NCI-H446 treated with DMSO at 0.1 percent for 48 hours (cell line): Measurements from ENCODE around the gene NMNAT2.
"Not testable (repeated sequence)": the region's sequence is repeated elsewhere in the genome, so short reads cannot be mapped to it uniquely, and the experiment has no call there.

Experiments used
- DNase-seq: peaks from one replicate; lab custom pipeline; 2025; lab: John Stamatoyannopoulos, UW

The NMNAT2 gene

DNA sequence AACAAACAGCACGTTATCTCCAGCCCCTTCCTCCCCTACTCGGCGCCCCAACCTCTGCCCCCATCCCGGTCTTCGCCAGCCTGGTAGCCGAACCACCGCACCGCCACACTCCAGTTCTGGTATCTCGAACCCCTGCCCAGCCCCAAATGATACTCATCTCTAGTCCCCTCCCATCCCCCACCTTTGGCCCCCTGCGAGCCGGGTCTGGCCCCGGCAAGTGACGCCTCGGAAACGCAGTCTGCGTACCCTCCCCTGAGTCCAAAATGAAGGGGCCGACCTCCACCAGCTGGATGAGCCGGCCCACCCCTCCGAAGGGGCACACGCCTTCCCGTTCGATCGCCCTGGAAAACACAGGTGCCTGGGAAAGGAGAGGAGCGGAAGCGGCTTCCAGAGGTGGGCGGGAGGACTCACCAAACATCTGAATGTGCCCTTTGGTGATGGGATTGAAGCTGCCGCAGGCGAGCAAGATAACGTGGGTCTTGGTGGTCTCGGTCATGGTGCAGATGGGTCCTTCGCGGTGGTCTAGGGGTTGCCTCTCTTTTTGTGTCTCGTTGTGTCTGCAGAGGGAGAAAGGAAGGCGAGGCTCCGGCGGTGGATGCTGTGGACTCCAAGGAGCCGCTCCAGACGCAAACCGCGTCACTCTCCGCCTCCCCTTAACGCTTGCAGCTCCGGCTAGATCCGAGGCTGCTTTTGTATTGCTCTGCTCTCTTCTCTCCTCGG lies at the start of gene NMNAT2:
TSS of gene NMNAT2 (minus strand) at position 609 of the 720 bp plus-strand sequence. CDS start at position 496, 113 bp downstream.
- DNase-seq: peak; percentile 41

GRCh38 chr1:183467687-183468086 lies 49.5 kb upstream of the NMNAT2 start:
- no peak for DNase-seq

GRCh38 chr1:183466781-183467180 lies 48.6 kb upstream of the NMNAT2 start:
- DNase-seq: no peak

GRCh38 chr1:183463566-183463965 lies 45.4 kb upstream of the NMNAT2 start:
- no peak for DNase-seq

DNA sequence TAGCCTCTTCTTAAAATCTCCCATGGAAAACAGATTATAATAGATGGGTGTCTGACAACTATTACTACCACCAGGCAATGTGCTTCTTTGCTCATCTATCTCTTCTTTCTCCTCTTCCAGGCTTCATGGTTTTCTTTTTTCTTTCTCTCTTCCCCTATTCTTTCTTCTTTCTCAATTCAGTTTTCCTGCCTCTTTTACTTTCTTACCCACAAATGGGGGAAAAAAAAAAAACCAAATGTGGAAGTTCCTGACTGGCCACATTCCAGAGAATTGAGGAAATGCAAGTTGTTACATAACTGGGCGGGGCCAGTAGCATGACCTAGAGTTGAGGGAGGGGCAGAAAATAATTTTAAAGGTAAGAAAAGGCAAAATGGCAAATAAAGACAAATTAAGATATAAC lies 43.2 kb upstream of the NMNAT2 start:
- DNase-seq: no peak

GRCh38 chr1:183460596-183460995 lies 42.4 kb upstream of the NMNAT2 start:
- no peak for DNase-seq

DNA sequence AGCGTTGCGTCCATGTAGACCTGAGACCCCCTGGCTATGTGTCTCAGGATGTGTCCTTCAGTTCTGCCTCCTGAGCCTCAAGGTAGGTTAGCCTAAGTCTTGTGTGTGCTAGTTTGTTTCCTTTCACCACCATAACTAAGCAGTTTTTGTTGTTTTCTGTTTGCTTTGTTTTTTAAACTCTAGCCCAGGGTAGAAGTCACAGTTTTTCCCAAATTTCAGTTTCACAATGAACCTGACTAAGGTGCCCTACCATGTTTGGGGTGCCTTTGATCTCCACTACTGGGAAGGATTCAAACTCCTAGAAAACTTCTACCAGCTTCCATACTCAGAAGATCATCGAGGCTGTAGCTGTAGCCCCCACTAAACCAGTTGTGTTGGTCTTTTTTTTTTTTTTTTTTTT lies 39.3 kb upstream of the NMNAT2 start:
- DNase-seq: no peak

DNA sequence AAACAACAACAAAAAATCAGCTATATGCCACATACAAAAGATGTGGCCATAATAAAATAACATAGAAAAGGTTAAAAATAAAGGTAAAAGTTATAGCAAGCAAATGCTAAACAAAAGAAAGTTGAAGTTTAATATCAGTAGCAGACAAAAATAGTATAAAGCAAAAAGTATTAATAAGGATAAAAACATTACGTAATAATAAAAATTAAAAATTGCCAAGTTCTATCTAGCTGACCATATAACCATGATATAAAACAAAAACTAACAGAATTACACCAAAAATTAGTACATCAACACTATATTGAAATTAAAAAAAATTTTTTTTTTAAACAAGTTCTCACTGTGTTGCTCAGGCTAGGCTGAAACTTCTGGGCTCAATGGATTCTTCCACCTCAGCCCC lies 38.6 kb upstream of the NMNAT2 start:
- DNase-seq: no peak

DNA sequence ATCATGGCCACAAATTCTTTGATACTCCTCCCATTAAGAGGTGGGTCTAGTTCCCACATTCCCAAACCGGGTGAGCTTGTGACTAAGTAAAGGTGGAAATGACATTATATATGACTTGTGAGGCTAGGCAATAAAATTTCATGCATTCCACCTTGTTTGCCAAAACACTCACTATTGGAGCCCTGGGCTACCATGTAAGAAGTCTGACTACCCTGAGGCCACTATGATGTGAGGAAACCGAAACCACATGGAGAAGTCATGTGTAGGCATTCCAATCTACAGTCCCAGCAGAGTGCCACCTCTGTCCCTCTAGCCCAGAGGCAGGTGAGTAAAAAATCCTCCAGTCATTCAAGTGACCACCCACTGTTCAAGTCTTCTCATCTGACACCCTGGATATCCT lies 36.2 kb upstream of the NMNAT2 start:
- no peak for DNase-seq

GRCh38 chr1:183450093-183450492 lies 31.9 kb upstream of the NMNAT2 start:
- peak; percentile 7 for DNase-seq

DNA sequence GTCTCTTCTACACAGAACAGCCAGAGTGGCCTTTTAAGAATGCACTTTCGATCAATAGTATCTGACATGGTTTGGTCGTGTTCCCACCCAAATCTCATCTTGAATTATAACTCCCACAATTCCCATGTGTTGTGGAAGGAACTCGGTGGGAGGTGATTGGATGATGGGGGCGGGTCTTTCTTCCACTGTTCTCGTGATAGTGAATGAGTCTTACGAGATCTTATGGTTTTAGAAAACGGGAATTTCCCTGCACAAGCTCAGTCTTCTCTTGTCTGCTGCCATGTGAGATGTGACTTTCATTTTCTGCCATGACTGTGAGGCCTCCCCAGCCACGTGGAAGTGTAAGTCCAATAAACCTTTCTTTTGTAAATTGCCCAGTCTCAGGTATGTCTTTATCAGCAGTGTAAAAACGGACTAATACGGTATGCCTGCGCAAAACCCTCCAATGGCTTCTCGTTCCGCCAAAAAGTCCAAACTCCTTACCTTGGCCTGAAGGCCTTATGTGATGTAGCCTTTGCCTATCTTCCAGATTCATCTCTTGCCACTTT lies 31.1 kb upstream of the NMNAT2 start:
- DNase-seq: no peak

GRCh38 chr1:183444243-183444642 lies 26.1 kb upstream of the NMNAT2 start:
- DNase-seq: no peak

GRCh38 chr1:183443466-183443865 lies 25.3 kb upstream of the NMNAT2 start:
- no peak for DNase-seq

GRCh38 chr1:183443011-183443410 lies 24.8 kb upstream of the NMNAT2 start:
- peak; percentile 40 for DNase-seq

DNA sequence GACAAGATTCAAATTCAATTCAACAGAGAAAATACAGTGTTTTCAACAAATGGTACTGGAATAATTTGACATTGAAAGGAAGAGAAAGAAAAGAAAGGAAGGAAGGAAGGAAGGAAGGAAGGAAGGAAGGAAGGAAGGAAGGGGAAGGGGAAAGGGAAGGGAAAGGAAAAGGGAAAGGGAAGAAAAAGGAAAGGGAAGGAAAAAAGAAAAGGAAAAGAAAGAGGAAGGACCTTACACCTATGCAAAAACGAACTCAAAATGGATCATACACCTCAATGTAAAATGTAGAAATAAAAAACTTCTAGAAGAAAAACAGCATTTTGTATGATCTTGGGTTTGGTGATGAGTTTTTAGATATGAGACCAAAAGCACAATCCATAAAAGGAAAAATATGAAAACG lies 19.9 kb upstream of the NMNAT2 start:
- no peak for DNase-seq

DNA sequence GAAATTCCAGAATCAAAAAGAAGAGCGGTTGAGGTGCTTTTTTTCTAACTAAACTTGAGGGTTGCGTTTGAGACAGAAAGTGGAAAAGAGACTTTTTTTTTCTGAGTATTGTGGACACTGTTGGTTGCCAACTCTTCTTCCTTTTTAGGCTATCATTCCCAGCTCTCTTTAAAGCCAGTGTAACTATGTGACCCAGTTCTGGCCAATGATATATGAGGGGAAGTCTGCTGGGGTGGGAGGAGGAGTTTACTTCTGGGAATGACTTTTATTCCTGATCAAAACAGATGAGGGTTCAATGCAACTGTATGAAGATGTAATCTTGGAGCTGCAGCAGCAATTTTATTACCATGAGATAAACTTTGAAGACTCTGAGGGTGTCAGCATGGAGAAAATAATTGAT lies 17.3 kb upstream of the NMNAT2 start:
- DNase-seq: no peak

- DNase-seq: no peak
These were observed 15.5 kb upstream of the NMNAT2 start for GRCh38 chr1:183433703-183434102.

- DNase-seq: no peak
These were observed 14.3 kb upstream of the NMNAT2 start for GRCh38 chr1:183432548-183432875.

DNA sequence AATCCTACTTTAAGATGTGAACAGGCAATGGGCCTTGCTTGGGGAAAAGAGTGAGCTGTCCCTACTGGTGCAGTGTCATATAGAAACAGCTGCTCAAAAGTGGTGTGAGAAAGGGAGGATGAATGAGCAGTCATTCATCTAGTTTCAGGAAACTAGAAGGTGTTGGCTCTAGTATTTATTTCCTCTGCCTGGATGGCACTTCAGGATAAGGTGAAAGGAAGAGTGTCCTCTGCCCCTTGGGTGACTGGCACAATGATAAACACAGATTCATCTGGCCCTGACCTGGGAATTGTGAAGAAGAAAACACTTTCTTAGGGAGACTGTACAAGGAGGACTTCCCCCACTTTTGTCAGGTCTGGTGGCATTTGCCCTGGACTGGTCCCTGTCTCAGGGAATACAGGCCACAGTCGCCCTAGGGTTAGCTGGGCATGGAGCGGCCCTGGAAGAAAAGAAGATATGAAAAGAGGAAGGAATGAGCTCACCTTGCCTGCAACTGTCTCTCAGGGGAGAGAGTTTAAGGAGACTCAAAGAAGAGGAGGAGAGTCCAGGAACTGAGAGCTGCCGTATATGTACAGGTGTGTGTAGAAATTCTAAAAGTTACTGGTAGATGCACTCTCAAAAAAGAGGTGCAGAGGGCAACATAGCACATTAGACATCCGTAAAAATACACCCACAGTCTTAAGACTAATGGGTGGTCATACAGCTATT lies 13.8 kb upstream of the NMNAT2 start:
- no peak for DNase-seq

DNA sequence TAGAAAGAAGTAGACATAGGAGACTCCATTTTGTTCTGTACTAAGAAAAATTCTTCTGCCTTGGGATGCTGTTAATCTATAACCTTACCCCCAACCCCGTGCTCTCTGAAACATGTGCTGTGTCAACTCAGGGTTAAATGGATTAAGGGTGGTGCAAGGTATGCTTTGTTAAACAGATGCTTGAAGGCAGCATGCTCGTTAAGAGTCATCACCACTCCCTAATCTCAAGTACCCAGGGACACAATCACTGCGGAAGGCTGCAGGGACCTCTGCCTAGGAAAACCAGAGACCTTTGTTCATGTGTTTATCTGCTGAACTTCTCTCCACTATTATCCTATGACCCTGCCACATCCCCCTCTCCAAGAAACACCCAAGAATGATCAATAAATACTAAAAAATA lies 9.4 kb upstream of the NMNAT2 start:
- DNase-seq: not testable (repeated sequence)

- DNase-seq: no peak
These were observed 6.5 kb upstream of the NMNAT2 start for GRCh38 chr1:183424691-183425090.

- DNase-seq: no peak
These were observed 5.4 kb upstream of the NMNAT2 start for GRCh38 chr1:183423541-183423940.

DNA sequence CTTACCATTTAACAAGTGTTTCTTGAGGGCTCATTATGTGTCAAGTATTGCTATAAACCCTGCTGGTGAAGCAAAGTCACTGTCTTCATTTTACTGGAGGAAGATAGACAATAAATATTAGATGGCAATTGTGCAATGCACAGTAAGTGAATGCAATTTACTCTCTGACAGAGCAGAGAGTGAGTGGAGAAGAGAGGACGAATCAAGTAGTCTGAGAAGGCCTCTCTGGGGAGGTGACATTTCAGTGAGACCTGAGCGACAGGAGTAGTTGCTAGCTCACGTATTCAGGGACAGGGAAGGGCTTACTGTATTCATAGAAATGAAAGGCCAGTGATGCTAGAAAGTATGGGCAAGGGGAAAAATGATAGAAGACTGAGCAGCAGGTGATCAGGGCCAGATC lies 1.2 kb upstream of the NMNAT2 start:
- no peak for DNase-seq

DNA sequence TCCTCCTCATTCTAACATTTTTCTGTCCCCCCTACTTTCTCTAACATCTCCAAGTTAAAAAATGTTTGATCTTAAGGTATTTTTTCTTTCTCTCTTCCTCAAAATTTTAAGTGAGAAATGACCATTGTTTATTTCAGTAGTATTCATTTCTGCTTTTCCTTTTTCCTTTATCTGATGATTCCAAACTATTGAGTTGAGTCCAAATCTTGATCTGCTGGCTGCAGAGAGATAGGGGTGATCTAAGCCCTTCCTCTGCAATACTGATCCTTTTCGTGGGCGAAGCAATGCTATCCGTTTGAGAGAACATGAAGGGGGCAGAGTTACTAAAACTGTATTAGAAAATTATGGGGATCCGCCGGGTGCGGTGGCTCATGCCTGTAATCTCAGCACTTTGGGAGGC lies 516 bp upstream of the NMNAT2 start:
- DNase-seq: no peak
